Measurements from ENCODE around the gene RAD51. TPM values are rescaled to one million over a fixed set of nuclear protein-coding genes. Genes with fewer than 3 reads are reported as not detected.
A peak's percentile ranks its signal among the peaks of the same experiment; 100 is the strongest.

Gene RAD51
- total RNA-seq, 1 donor from 2014 or later = 5.9 TPM

GRCh38 chr15:40762919-40763800 is 68.2 kb downstream of the RAD51 start:
- DNase-seq (ENCODE audit: low read depth in 2 of 2) = peak; percentile 69 to 79

DNA sequence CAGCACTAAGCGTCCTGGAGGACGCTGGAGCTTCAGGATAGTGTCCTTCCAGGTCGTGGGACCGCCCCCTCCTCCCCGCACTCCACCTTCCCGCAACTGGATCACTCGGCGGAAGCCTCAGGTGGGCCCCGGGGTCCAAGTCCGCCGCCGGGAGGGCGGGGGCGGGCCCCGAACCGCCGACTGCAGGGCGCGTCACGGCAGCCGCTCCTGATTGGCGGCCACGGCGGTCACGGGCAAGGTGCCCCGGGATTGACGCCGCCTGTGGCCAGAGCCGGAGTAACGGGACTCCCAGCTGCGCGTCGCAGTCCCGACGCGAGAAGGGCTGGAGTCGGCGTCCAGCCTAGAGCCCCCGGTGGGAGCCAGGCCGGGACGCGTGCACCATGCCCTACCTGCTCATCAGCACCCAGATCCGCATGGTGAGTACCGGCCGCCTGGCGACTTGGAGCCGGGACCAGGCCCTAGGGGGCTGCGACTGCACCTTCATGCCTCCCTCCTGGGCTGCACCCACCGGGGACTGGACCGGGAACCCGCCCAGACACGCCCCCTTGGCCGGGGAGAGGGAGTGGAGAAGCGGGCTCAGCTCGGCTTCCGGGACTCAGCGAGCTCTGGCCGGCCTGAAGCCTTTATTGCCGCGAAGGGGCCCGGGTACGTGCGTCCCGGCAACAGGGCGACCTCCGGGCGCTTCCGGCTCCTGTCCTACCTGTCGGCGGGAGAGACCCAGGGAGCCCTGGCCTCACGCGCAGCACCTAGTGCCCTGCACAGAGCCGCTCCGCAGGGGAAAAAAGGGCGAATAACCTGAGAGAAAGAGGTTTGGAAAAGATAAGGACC is 69.0 kb downstream of the RAD51 start, which contains the start of gene GCHFR:
Gene GCHFR (plus strand): TSS at position 268 of the 828 bp plus-strand sequence. CDS start 113 bp downstream, at position 381.
- DNase-seq (ENCODE audit: low read depth in 2 of 2) = peak in 1 of 2 donors; percentile 80

DNA sequence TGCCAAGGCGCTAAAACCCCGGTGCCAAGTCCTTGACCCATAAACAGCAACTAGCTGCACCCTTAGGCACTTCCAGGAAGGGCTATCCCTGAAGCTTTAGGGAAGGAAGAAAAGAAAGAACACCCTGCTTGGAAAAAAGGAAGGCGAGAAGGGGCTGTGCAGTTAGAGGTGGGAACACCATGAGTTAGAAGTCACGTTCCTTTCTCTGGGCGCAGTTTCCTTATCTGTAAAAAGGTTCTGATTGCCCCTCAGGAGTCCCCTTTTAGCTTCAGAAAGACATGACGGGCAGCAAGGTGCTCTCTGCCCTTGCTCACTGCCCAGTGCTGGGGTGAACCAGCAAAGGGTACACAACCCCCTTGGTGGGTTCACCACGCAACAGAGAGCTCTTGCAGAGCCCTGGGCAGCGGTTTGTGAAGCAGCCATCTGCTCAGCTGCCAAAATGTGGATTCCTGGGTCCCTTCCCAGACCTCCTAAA is 69.7 kb downstream of the RAD51 start:
- DNase-seq (ENCODE audit: low read depth in 2 of 2) = no peak

DNA sequence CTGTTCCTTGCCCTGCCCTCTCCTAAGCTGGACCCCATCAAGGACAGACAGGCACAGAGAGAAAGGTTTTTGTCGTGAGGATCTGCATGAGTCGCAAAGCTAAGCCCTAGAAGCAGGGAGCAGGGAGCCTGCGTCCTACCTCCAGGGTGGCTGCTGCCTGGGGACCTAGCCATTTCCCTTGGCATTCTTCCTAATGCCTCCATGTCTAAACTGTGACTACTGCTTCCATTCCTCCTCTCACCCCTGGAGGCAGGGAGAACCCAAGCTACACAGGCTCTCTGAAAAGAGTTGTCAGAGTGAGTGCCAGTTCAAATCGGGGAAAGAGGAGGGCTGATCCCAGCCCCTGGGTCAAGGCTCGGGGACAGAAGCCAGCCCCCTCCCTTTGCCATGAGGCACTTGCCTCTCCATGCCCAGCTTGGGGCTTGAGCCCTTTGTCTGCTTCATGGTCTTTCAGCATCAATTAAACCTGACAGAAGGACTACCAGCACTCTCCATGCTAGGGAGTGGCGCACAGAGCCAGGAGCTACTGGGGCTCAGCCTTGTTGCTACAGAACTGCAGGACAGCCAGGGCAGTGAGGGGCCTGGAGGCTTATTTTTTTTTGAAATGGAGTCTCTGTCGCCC is 71.3 kb downstream of the RAD51 start:
- DNase-seq (ENCODE audit: low read depth in 2 of 2) = no peak

DNA sequence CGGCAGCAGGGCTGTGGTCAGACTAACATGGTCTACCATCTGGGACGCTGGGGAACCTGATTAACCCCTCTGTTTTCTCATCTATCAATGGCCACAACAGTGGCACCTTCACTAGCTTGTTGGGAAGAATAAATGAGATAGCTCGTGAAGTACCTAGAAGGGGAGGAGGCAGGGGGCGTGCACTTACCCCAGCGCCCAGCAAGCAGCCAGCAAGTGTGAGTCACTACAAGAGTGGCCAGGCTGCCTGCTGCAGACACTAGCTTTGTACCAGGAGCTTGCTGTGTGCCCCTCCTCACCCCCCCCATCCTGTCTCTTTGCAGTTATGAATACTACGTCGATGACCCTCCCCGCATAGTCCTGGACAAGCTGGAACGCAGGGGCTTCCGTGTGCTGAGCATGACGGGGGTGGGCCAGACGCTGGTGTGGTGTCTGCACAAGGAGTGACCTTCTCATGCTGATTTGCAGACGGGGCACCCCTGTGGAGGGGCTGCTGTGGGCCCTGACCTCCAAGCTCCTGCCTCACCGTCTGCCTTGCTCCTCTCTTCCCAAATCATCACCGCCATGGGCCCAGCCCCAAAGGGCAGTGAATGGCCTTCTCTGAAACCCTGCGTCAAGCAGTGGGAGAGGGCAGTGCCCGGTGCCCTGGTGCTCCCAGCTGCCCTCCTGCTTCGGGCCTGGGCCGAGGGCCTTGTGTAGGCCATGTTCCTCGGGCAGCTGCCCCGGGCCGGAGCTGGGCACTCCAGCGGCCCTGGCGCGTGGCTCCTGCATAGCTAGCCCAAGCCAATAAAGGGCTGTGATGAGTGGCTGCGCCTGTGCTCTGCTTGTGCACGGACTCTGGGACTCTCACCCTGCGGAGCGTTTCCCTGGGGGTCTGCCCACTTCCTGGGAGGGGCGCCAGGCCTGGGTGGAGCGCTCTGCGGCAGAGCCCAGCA is 72.2 kb downstream of the RAD51 start:
- DNase-seq (ENCODE audit: low read depth in 2 of 2) = no peak

DNA sequence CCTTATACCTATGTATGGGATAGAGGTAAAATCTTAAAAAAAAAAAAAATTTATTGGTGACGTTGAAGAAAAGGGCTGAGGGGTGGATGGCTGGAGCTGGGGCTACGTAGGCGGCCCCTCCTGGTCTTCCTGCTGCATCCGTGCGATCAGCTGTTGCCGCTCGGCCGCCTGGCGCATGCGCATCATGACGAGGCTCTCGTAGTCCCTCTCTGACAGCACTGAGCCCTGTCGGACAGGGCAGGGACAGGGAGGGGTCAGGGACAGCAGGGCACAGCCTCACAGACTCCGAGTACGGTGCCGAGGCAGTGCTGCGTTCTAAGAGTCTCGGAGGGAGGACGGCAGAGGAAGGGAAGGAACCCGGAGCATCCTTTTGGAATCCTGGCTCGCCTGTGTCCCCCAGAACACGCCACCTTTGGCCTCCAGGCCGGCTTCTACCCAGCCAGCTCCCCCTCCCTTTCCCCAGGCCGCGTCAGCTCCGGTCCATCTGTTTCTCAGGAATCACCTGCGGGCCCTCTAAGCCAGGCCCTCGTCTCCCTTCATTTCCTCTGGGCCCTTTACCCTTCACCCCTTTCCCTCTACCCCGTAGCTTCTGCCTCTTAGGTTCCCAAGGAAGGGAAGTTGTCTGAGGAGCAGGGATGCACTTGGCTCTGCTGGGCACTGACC is 73.0 kb downstream of the RAD51 start:
- DNase-seq (ENCODE audit: low read depth in 2 of 2) = no peak

GRCh38 chr15:40768521-40769273 is 73.7 kb downstream of the RAD51 start:
- peak in 1 of 2 donors; percentile 32 for DNase-seq (ENCODE audit: low read depth in 2 of 2)

DNA sequence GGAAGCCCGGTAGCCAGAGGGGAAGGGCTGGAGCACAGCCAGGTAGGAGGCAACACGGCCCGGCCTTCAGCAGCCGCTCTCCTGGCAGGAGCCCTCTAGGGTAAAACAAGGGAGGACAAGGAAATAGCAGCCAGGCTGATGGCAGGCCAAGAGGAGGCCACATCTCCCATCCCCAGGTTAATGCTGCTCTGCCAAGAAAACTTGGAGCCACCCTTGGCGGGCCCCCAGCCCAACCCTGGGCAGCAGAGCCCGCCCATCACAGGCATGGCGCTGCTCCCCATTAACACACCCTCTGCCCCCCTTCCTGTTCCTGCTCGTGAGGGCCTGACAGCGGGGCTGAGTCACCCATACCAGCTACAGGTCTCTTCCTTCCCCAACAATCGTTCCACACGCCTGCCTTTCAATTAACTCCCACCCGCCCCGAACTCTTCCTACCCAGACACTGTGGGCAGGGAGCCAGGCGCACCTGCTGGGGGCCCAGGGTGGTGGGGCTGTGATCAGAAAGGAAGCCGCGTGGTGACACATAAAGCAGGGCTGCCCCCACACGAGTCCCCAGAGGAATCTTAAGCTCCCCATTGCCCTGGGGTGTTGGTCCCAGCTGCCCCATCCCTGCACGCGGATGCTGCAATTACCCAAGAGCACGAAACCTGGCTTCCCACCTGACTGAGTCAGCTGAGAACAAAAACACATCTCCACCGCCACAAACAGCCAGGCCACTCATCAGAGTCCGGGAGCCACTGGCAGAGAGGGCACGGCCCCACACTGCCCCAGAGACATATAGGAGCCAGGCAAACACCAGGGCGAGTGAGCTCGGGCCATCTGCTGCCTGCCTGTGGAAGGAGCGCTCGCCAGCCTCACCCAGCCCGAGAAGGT is 74.5 kb downstream of the RAD51 start, which contains the start of gene C15orf62:
Gene C15orf62 (plus strand): TSS at position 707 of the 873 bp plus-strand sequence. CDS start 516 bp downstream, outside the sequence.
- peak in 1 of 2 donors; percentile 84 for DNase-seq (ENCODE audit: low read depth in 2 of 2)

GRCh38 chr15:40770147-40770721 is 75.3 kb downstream of the RAD51 start:
- peak in 1 of 2 donors; percentile 55 for DNase-seq (ENCODE audit: low read depth in 2 of 2)

DNA sequence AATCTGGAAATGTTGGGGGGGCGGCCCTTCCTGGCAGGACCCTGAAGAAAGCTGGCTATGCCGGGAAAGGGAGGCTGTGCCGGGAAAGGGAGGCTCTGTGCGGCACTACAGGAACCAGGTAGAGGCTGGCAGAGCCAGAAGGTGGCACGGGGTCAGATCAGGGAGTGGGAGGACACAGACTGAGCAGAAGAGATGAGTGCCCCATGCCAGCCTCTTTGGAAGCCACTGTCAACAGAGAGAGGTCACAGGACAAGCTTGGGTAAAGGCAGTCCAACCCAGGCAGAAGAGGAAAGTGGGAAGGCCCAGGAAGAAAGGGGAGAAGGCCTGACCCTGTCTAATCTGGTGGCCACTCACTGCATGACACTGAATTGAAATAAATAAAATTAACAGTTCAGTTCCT is 76.3 kb downstream of the RAD51 start:
- DNase-seq (ENCODE audit: low read depth in 2 of 2) = no peak

DNA sequence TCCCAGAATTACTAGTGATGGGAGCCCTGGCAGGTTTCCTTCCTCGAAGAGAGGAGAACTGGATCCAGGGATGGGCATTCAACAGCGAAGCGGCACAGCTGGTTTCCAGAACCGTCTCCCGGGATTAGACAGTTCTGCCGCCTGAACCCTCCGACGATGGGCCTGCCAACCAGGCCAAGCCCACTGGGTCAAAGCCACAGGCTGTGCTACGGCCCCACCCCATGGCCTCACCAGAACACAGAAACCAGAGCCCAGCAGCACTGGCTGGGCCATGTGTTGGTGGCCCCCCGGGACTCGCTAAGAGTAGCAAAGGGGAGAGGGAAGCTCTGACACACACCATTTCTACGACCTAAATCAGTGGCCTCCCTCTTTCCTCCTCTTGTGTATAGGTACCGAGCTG is 77.0 kb downstream of the RAD51 start:
- DNase-seq (ENCODE audit: low read depth in 2 of 2) = no peak

- no peak for DNase-seq (ENCODE audit: low read depth in 2 of 2)
Measured at GRCh38 chr15:40773496-40773895, 78.5 kb downstream of the RAD51 start.

DNA sequence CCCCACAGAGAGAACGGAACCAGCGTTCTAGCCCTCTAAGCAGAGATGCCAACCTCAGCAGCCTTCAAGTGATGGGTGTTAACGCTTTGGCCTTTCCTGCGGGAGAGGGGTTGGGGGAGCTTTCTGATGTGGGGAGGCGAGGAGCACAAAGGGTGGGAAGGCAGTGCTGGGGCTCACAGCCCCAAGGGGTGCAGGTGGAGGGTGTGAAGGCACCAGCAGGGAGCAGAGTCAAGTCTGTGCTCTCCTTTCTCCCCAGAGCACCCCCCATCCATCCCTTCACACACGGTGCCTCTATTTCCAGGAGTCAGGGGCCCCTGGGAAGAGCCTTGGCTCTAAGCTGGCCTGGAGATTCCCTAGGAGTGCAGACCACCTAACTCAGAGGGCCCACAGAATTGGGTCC is 78.9 kb downstream of the RAD51 start:
- no peak for DNase-seq (ENCODE audit: low read depth in 2 of 2)

DNA sequence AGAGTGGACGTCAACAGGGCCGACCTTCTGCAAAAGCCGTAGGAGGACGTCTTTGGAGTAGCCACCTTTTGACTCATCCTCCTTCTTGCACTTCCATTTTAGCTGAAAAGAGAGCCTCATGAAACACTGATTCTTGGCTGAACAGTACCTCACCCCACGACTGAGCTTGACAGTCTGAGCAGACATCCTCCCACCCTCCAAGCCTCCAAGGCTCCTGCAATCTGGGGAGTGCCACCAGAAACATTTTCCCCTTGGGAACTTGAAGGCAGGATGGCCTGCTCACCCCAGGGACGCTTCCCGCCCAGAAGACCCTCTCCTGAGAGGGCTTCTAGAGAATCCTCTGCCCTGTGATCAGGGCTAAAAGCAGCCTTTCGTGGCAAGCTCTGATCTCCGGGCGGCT is 80.0 kb downstream of the RAD51 start:
- no peak for DNase-seq (ENCODE audit: low read depth in 2 of 2)

GRCh38 chr15:40775740-40776536 is 81.0 kb downstream of the RAD51 start:
- no peak for DNase-seq (ENCODE audit: low read depth in 2 of 2)

DNA sequence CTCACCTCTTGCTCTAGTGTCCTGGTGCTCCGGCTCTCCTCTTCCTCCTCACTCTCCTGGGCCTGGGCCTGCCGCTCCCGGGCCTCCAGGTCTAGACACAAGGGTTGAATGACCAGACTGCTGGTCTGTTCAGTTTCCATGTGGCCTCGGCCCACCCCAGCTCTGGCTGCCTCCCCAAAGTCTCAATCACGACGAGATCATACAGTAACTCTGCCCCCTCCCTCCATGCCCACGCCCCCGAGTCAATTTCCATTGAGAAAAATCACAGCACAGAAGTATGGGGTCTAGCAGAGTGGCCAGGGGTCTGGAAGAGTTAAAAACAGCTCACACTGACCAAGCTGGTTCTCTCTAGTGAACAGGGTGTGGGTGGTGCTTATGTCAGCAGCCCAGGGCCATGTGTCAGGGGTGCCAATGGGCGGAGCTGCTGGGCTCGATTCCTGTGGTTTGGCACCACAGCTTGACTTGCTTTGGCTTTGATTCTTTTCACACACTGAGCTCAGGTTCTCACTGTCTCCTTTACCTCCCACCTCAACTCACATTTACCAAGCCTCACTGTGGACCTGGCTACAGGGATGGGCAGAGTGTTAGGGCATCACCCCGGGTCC is 81.7 kb downstream of the RAD51 start:
- no peak for DNase-seq (ENCODE audit: low read depth in 2 of 2)
